HepG2 (cell line): Measurements from ENCODE around the gene MIA2. TPM values are rescaled to one million over a fixed set of nuclear protein-coding genes. Genes with fewer than 3 reads are reported as not detected.

ENCODE experiments used
- ASH2L ChIP-seq: fragments of 300-600, 200-600 bp; sonication (generic); IDR thresholded peaks from 2 replicates; pipeline ENCODE4 v1.7.0; 2017; ENCODE audit warnings: low read depth, mild to moderate bottlenecking, moderate library complexity, mixed read lengths, low read length; ENCODE audit not compliant: insufficient read length
- FOXA3 ChIP-seq: IDR thresholded peaks from 2 replicates; pipeline ENCODE4 v1.6.1; 2016; ENCODE audit warnings: missing genetic modification reagents, missing compliant biosample characterization
- GLI4 ChIP-seq: sonication (generic); formaldehyde crosslinking; IDR thresholded peaks from 2 replicates; pipeline ENCODE4 v1.5.1; 2020; ENCODE audit warnings: missing genetic modification reagents, mild to moderate bottlenecking, moderate library complexity, borderline replicate concordance
- KLF15 ChIP-seq: sonication (generic); formaldehyde crosslinking; IDR thresholded peaks from 2 replicates; pipeline ENCODE4 v1.8.1; 2023; ENCODE audit warnings: borderline replicate concordance, mild to moderate bottlenecking, inconsistent platforms, missing genetic modification reagents, mixed read lengths
- MATR3 ChIP-seq: sonication (generic); formaldehyde crosslinking; IDR thresholded peaks from 2 replicates; pipeline ENCODE4 v1.4.0; 2020; ENCODE audit warnings: missing genetic modification reagents
- MTA3 ChIP-seq: sonication (generic); formaldehyde crosslinking; IDR thresholded peaks from 2 replicates; pipeline ENCODE4 v1.4.0; 2020; ENCODE audit warnings: missing genetic modification reagents
- ONECUT2 ChIP-seq: sonication (generic); formaldehyde crosslinking; IDR thresholded peaks from 2 replicates; pipeline ENCODE4 v1.4.0; 2020; ENCODE audit warnings: missing genetic modification reagents
- SMAD3 ChIP-seq: sonication (generic); formaldehyde crosslinking; IDR thresholded peaks from 2 replicates; pipeline ENCODE4 v1.4.0; 2020; ENCODE audit warnings: missing genetic modification reagents
- SRY ChIP-seq: sonication (generic); formaldehyde crosslinking; IDR thresholded peaks from 2 replicates; pipeline ENCODE4 v1.8.0; 2022; ENCODE audit warnings: mild to moderate bottlenecking, missing genetic modification reagents
- TBL1XR1 ChIP-seq: fragments of 150-350 bp; IDR thresholded peaks from 2 replicates; pipeline ENCODE4 v1.6.1; 2014; ENCODE audit warnings: borderline replicate concordance, low read length; ENCODE audit not compliant: partially characterized antibody
- ZNF326 ChIP-seq: sonication (generic); formaldehyde crosslinking; IDR thresholded peaks from 2 replicates; pipeline ENCODE4 v1.4.0; 2020; ENCODE audit warnings: missing genetic modification reagents, borderline replicate concordance
- ZNF607 ChIP-seq: sonication (generic); formaldehyde crosslinking; IDR thresholded peaks from 2 replicates; pipeline ENCODE4 v1.5.1; 2020; ENCODE audit warnings: missing genetic modification reagents, mild to moderate bottlenecking, borderline replicate concordance
- polyA plus RNA-seq, 8 experiments: library from polyadenylated mRNA; depleted of rRNA in 3 of 8; stranded (reverse) in 7 of 8; unstranded in 1 of 8; fragments of >200 nt; fragmentation: Illumina TruSeq in 4 of 8; extraction: Trizol in 4 of 8; gene quantifications; 2 replicates each; pipeline versions ENCODE4 v1.2.1 to v1.2.3, GENCODE V29; 2011 to 2016; ENCODE audit warnings: low read depth in 4 of 8, missing spikeins in 1 of 8, mixed read lengths in 1 of 8; ENCODE audit not compliant: insufficient read depth in 1 of 8
- total RNA-seq, 5 experiments: library from RNA; depleted of rRNA; stranded (reverse); fragments of >200 nt; fragmentation: Illumina TruSeq; extraction: Trizol; gene quantifications; 2 replicates each; pipeline ENCODE4 v1.2.3, GENCODE V29; 2016; ENCODE audit warnings: low read depth in 1 of 5
- TF ChIP-seq, protein P1 (sequence below): sonication (generic); formaldehyde crosslinking; IDR thresholded peaks from 2 replicates; pipeline ENCODE4 v1.4.0; 2020; ENCODE audit warnings: missing genetic modification reagents, mild to moderate bottlenecking, borderline replicate concordance
- TF ChIP-seq, protein P2 (sequence below): sonication (generic); formaldehyde crosslinking; IDR thresholded peaks from 2 replicates; pipeline ENCODE4 v1.5.0; 2020; ENCODE audit warnings: missing genetic modification reagents
- TF ChIP-seq, protein P3 (sequence below): sonication (generic); formaldehyde crosslinking; IDR thresholded peaks from 2 replicates; pipeline ENCODE4 v1.5.0; 2020; ENCODE audit warnings: missing genetic modification reagents, mild to moderate bottlenecking, borderline replicate concordance
- TF ChIP-seq, protein P4 (sequence below): sonication (generic); formaldehyde crosslinking; IDR thresholded peaks from 2 replicates; pipeline ENCODE4 v1.5.0; 2020; ENCODE audit warnings: missing genetic modification reagents
- TF ChIP-seq, protein P5 (sequence below): sonication (generic); formaldehyde crosslinking; IDR thresholded peaks from 2 replicates; pipeline ENCODE4 v1.4.0; 2020; ENCODE audit warnings: missing genetic modification reagents
- TF ChIP-seq, protein P6 (sequence below): sonication (generic); formaldehyde crosslinking; IDR thresholded peaks from 2 replicates; pipeline ENCODE4 v1.4.0; 2020; ENCODE audit warnings: missing genetic modification reagents

The MIA2 gene
- total and polyA plus RNA-seq, 2 of the 13 experiments (the other 11 are each of a cell fraction or from before 2014, with no cell fraction given) = 134 to 158 TPM

DNA sequence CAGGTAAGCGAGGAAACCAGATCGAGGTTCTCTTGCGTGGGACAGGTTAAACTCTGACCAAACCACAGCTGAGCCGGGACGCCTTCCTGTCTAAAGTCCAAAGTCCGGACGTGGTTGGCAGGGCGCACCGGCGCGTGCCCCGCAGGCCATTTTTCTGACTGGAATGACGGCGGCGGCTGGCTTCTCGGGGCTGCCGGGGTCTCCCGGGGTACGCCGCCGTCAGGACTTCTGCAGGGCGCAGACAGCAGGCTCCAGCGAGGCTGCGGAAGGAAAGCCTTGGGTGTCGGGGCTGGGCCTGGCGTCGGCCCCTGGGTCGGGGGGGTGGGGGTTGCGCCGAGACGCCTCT lies 32.8 kb downstream of the MIA2 start (continued):
- peak; percentile 72 for TF ChIP-seq GLI4 (CRISPR knock-in tag)
- TF ChIP-seq MTA3 (CRISPR knock-in tag) = no peak
- peak; percentile 60 for TF ChIP-seq TBL1XR1
- TF ChIP-seq, protein P1, sequence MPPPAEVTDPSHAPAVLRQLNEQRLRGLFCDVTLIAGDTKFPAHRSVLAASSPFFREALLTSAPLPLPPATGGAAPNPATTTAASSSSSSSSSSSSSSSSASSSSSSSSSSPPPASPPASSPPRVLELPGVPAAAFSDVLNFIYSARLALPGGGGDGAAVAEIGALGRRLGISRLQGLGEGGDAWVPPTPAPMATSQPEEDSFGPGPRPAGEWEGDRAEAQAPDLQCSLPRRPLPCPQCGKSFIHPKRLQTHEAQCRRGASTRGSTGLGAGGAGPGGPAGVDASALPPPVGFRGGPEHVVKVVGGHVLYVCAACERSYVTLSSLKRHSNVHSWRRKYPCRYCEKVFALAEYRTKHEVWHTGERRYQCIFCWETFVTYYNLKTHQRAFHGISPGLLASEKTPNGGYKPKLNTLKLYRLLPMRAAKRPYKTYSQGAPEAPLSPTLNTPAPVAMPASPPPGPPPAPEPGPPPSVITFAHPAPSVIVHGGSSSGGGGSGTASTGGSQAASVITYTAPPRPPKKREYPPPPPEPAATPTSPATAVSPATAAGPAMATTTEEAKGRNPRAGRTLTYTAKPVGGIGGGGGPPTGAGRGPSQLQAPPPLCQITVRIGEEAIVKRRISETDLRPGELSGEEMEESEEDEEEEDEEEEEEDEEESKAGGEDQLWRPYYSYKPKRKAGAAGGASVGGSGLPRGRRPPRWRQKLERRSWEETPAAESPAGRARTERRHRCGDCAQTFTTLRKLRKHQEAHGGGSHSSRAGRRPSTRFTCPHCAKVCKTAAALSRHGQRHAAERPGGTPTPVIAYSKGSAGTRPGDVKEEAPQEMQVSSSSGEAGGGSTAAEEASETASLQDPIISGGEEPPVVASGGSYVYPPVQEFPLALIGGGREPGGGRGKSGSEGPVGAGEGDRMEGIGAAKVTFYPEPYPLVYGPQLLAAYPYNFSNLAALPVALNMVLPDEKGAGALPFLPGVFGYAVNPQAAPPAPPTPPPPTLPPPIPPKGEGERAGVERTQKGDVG (CRISPR knock-in tag) = no peak
- peak; percentile 99; the same call in 1 of the 2 replicates for TF ChIP-seq SRY (CRISPR knock-in tag)
- no peak for TF ChIP-seq ZNF326 (CRISPR knock-in tag)
- TF ChIP-seq, protein P2, sequence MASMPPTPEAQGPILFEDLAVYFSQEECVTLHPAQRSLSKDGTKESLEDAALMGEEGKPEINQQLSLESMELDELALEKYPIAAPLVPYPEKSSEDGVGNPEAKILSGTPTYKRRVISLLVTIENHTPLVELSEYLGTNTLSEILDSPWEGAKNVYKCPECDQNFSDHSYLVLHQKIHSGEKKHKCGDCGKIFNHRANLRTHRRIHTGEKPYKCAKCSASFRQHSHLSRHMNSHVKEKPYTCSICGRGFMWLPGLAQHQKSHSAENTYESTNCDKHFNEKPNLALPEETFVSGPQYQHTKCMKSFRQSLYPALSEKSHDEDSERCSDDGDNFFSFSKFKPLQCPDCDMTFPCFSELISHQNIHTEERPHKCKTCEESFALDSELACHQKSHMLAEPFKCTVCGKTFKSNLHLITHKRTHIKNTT = no peak
- TF ChIP-seq KLF15 = no peak
- TF ChIP-seq, protein P3, sequence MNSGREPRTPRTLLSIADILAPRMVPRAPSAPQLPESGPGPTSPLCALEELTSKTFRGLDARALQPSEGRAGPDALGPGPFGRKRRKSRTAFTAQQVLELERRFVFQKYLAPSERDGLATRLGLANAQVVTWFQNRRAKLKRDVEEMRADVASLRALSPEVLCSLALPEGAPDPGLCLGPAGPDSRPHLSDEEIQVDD (CRISPR knock-in tag) = peak; percentile 97
- peak; percentile 88 for TF ChIP-seq FOXA3
- TF ChIP-seq, protein P4, sequence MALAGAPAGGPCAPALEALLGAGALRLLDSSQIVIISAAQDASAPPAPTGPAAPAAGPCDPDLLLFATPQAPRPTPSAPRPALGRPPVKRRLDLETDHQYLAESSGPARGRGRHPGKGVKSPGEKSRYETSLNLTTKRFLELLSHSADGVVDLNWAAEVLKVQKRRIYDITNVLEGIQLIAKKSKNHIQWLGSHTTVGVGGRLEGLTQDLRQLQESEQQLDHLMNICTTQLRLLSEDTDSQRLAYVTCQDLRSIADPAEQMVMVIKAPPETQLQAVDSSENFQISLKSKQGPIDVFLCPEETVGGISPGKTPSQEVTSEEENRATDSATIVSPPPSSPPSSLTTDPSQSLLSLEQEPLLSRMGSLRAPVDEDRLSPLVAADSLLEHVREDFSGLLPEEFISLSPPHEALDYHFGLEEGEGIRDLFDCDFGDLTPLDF (CRISPR knock-in tag) = no peak; the same call in 1 of the 2 replicates
- TF ChIP-seq SMAD3 (CRISPR knock-in tag) = peak; percentile 92
- TF ChIP-seq, protein P5, sequence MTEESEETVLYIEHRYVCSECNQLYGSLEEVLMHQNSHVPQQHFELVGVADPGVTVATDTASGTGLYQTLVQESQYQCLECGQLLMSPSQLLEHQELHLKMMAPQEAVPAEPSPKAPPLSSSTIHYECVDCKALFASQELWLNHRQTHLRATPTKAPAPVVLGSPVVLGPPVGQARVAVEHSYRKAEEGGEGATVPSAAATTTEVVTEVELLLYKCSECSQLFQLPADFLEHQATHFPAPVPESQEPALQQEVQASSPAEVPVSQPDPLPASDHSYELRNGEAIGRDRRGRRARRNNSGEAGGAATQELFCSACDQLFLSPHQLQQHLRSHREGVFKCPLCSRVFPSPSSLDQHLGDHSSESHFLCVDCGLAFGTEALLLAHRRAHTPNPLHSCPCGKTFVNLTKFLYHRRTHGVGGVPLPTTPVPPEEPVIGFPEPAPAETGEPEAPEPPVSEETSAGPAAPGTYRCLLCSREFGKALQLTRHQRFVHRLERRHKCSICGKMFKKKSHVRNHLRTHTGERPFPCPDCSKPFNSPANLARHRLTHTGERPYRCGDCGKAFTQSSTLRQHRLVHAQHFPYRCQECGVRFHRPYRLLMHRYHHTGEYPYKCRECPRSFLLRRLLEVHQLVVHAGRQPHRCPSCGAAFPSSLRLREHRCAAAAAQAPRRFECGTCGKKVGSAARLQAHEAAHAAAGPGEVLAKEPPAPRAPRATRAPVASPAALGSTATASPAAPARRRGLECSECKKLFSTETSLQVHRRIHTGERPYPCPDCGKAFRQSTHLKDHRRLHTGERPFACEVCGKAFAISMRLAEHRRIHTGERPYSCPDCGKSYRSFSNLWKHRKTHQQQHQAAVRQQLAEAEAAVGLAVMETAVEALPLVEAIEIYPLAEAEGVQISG (CRISPR knock-in tag) = peak; percentile 89
- TF ChIP-seq ZNF607 = peak; percentile 97
- TF ChIP-seq, protein P6, sequence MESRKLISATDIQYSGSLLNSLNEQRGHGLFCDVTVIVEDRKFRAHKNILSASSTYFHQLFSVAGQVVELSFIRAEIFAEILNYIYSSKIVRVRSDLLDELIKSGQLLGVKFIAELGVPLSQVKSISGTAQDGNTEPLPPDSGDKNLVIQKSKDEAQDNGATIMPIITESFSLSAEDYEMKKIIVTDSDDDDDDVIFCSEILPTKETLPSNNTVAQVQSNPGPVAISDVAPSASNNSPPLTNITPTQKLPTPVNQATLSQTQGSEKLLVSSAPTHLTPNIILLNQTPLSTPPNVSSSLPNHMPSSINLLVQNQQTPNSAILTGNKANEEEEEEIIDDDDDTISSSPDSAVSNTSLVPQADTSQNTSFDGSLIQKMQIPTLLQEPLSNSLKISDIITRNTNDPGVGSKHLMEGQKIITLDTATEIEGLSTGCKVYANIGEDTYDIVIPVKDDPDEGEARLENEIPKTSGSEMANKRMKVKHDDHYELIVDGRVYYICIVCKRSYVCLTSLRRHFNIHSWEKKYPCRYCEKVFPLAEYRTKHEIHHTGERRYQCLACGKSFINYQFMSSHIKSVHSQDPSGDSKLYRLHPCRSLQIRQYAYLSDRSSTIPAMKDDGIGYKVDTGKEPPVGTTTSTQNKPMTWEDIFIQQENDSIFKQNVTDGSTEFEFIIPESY (CRISPR knock-in tag) = peak; percentile 84; the same call in 1 of the 2 replicates
- TF ChIP-seq MATR3 = no peak
- TF ChIP-seq ASH2L = peak; percentile 92
- TF ChIP-seq ONECUT2 (CRISPR knock-in tag) = peak; percentile 56
